HG03378 (cell line): ENCODE measurements around the gene FOXN1.

Experiments
- ATAC-seq: cut with Tn5 transposase; IDR thresholded peaks from one replicate; pipeline ENCODE4 v1.9.1; 2021; ENCODE audit warnings: mild to moderate bottlenecking, moderate library complexity; ENCODE audit not compliant: unreplicated experiment

The FOXN1 gene

DNA sequence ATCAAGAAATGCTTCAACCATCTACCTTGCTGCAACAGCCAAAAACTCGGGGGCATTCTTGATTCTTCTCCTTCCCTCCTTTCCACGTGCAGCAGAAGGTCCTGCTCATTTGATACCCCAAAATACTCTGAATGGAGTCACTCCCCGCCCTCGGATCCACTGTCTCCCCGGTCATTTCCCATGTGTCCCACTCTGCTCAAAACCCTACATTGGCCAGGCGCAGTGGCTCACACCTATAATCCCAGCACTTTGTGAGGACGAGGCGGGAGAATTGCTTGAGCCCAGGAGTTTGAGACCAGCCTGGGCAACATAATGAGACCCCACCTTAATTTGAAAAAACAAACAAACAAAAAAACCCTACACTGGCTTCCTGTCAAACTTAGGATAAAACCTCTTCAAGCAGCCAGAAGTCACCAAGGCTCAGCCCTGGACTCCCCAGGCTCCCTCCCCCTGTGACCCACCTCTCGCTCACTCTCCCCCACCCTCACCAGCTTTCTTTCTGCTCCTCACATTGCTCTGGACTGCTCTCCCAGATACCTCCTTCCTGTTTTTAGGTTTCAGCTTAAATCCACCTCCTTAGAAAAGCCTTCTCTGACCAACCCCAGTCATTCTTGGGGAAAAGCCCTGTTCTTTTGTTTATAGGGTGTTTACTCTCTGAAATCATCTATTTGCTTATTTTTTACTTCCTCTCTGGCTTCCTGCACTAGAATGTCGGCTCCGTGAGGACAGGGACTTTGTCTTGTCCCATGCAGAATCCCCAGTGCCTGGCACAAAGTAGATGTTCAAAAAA, 29.9 kb upstream of the FOXN1 start:
- ATAC-seq, result no peak

DNA sequence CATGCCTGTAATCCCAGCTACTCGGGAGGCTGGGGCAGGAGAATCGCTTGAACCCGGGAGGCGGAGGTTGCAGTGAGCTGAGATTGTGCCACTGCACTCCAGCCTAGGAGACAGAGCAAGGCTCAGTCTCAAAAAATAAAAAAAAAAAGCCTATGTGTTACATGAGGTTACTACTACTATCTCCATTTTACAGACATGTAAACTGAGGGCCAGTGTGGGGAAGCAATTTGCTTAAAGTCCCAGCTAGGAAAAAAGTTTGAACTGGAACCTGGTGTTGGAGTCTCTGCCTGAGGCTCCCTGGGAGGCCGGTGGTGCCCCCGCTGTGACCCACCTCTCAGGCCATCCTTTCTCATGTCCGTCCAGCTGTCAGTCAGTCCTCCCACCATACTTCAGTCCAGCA, 28.2 kb upstream of the FOXN1 start:
- ATAC-seq, result no peak

GRCh38 chr17:28478712-28479615, 27.2 kb upstream of the FOXN1 start:
- ATAC-seq, result no peak

DNA sequence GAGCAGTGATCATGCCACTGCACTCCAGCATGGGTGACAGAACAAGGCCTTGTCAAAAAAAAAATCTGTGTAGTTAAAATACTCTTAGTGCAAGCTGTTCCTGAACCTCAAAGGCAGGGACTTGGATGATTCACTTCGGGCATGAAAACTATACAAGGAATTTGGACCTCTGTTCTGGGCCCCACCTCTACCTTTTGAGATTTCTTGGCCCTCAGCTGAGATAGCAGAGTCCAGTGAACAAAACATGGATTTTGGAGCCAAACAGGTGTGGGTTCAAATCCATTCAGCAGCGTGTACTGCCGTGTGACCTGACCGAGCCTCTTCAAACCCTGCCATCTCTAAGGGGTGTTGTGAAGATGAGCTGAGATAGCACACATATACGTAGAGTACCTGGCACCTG, 25.9 kb upstream of the FOXN1 start:
- ATAC-seq, result no peak

DNA sequence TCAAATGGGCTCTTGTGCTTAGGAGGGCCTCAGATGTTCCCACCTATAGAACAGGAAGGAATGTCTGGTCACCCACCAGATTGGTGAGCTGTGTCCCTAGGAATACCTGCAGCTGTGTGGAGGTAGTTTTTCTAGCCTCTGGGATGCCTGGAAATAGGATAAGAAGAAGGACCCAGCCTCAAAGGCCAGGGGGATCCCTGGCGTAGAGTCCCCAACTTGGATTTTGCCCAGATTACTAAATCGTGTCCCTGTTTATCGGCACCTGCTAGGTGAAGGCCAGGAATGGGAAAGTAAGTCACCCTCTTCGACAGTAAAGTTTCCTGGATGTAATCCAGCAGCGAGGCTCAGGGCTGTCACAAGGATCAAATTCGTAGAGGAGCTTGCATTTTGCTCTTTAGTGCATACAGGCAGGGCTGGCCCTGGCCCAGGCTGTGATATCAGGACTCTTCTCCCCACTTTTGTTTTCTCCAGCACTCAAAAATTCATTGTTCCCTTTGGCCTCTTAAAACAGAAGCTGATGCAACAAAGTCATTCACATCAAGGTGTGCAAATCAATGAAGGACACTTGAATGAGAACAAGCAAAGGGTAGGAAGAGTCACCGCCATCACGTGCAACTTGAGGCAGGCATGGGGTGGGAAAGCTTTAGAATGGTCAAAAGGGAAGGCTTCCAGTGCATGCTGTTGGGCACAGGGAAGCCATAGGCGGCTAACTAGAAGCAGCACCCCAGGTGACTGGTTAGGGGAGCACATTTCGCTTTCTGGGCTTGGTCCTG, 25.2 kb upstream of the FOXN1 start:
- no peak for ATAC-seq

DNA sequence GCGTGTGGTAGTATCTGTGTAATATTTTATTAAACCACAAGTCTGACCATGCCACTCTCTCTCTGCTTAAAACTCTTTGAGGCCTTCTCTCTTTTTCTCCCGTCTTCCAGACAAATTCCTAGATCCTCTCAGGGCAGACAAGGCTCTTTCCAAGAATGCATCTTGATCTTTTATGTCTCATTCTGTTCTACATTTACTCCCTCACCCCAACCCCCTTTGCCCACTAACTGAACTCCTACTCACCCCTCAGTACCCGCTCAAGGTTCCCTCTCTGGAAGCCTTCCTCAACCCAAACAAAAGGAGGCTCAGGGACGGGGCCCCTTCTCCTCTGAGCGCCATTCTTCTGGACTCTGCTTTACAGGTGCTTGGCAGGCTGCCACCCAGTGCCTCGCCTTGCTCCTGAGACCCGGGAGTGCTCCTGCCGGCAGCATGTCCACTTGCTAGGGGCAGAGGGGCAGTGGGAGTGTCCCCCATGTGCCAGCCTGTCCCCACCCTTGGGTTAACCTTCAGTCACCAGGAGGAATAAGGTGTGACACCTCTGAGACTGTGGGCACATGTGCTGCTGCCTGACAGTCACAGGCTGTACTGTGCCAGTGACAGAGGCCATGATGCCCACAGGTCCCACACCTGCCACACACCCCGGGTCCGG, 23.5 kb upstream of the FOXN1 start:
- no peak for ATAC-seq

DNA sequence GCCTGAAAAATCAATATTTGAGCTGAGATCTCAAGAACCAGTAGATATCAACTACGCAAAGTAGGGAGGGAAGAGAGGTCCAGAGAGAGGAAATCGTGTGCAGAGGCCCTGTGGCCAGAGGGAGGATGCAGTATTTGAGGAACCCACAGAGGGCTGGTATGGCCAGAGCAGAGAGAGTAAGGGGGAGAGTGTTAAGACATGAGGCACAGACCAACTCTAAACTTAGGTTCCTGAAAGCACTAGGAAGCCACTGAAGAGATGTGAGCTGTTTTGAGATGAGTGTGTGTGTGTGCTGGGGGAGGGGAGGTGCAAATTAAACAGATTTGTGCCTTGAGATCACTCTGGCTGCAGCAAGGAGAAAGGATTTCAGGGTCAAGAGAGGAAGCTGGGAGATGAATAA, 21.9 kb upstream of the FOXN1 start:
- peak; percentile 81 for ATAC-seq

DNA sequence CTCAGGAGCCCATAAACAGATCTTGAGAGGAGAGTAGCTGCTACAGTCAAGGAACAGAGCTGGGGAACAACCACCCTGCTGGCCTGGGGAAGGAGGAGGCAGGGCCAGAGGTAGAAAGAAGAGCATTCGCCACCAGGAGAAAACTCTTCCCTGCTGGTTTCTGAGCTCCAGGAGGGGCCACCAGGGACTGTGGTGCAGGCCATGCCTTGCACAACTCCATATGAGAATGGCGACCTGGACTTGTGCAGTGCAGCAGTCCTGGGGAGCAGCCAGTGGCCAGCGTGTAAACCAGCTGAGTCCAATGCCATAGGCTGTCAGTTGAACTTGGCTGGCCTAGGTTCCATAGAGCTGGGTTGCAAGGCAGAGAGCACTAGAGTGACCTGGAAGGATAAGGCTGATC, 21.1 kb upstream of the FOXN1 start:
- no peak for ATAC-seq

DNA sequence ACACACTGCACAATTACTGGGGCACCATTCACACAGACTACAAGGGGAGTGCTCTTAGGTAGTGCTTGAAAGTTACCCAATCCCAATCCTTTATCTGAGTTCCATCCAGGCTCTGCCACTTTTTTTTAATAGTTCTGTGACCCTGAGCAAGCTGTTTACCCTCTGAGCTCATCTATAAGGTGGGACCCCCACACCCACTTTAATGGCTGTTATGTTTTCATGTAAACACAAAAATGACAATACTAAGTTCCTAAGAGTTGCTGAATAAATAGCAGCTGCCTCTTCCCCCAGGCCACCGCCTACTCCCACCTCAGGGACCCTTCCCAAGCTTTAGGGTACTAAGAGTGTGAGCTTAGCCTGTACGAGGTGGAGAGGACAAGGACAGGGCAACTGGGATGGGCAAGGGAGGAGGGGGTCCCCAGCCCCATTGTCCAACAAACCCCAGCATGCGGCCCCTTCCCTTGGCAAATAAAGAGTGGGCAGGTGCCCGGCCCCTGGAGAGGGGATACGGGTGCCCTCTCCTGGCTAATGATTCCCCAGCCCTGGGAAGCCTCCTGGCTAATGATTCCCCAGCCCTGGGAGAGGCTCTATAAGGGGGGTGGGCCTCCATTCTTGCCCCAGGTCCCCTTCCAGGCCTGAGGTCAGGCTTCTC, 18.1 kb upstream of the FOXN1 start:
- no peak for ATAC-seq

- no peak for ATAC-seq
These were observed 17.4 kb upstream of the FOXN1 start for GRCh38 chr17:28488533-28489276.

- no peak for ATAC-seq
These were observed 14.9 kb upstream of the FOXN1 start for GRCh38 chr17:28491286-28491685.

- no peak for ATAC-seq
These were observed 14.3 kb upstream of the FOXN1 start for GRCh38 chr17:28491860-28492259.

GRCh38 chr17:28492352-28493310, 13.5 kb upstream of the FOXN1 start:
- ATAC-seq, result no peak

GRCh38 chr17:28493460-28493859, 12.7 kb upstream of the FOXN1 start:
- ATAC-seq, result no peak

- ATAC-seq, result no peak
These were observed 11.5 kb upstream of the FOXN1 start for GRCh38 chr17:28494445-28495188.

- no peak for ATAC-seq
These were observed 10.5 kb upstream of the FOXN1 start for GRCh38 chr17:28495635-28496034.

- ATAC-seq, result no peak
These were observed 8.2 kb upstream of the FOXN1 start for GRCh38 chr17:28497931-28498330.
